ENCODE results near the gene CTNND2.
"Not testable (repeated sequence)": the region's sequence is repeated elsewhere in the genome, so short reads cannot be mapped to it uniquely, and the experiment has no call there.

The CTNND2 gene

DNA sequence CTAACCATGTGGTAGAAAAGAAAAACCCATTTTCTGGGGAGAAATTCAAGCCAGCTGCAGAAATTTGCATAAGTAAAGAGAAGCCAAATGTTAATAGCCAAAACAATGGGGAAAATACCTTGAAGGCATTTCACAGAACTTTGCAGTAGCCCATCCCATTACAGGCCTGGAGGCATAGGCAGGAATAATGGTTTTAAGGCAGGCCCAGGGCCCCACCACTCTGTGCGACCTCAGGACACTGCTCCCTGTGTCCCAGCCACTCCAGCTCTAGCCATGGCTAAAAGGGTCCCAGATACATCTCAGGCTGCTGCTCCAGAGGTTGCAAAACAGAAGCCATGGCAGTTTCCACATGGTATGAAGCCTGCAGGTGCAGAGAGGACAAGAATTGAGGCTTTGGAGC is 253.3 kb downstream of the CTNND2 start:
- no peak for DNase-seq

DNA sequence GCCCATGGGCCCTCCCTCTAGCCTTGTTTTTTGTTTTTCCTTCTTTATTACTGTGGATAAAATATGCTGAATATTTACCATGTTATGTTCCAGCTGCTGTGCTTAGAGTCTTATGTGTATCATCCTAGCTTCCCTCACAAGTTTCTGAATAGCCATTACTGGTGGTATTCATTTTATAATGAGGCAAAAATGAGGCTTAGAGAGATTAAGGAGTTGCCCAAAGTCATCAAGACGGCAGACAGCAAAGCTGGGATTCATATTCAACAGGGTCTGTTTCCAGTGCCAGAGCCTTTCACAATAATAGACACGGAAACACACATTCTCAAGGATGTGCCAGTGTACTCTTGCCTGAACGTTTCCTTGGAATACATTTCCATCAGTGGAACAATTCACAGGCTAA is 258.1 kb downstream of the CTNND2 start:
- DNase-seq, result no peak

DNA sequence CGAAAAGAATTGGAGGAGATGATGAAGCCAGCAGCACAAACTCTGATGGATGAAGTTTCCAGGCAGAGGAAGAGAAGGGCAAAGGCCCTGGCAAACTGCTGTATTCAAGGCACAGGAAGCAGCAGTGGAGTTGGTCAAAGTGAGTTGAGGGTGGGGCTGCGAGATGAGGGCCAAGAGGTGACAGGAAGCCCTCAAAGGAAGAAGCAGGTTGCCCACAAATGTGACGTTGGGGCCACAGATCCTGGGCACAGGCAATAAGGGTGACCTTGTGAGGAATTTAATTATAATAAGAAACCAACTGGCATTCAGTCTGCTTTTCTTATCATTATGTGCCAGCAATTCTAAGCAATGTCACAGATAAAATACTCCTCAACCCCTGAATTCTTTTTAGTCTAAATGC is 261.8 kb downstream of the CTNND2 start:
- DNase-seq, result no peak

DNA sequence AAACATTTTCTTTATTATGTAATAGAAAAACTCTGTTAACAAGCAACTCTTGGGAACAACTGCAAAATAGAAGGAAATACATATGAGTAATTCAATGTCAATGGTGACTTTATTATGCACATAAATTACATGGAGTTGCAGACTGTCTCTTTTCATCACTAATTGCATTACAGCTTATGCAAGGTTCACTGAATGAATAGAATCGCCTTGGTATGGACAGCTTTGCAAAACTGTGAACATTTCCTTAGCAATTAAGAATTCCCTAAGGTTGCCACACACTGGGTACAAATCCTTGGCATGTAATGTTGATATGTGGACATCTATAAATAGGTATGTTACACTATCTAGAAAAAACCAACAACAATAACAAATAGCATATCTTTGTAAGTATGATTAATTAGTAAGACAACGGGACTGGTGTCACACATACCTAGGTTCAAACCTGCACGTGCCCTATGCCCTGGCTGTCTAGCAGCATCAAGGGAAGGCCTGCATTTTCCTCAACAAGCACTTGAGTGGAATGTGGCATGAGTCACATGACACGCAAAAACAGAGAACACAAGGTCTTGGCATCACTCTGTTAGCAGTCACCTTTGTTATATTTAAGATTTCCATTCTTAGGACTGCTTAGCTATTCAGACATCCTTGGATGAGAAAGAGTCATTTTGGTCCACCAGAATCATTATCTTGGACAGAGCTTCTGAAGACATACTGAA is 263.9 kb downstream of the CTNND2 start:
- DNase-seq, result no peak

DNA sequence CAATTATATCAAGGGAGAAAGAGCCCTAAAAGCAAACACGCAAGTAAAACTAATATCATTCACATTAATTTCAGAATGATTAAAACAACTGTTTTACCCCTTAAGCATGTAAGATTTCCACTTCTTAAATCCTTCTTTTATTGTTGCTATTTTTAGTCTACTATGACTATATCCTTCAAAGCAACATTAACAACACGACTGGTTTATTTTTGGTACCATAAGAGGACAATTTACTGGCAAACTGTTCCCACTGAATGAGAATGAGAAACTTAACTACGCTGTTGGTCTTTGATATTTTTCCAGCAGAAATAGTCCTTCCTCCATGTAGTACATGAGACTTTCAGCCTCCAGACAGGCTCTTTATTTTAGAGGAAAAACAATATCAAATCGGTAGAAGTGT is 281.5 kb downstream of the CTNND2 start:
- DNase-seq, result no peak

DNA sequence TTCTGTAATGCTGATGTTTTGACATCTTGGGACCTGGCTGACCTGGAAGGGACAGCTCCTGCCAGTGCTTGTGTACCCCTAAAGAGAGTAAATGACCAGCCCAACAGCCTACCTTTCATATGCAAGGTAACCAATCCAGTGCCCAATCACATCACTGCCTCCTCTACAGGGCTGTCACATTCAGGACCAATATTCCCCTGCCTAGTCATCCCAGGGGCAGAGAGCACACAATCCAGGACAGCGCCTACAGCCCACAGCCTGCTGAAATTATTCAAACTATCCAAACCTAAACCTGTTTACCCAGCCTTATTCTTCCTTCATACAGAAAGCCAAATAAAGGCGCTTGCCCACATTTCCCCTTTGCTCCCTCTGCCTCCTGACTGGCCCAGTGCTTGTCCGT is 284.1 kb downstream of the CTNND2 start:
- no peak for DNase-seq

DNA sequence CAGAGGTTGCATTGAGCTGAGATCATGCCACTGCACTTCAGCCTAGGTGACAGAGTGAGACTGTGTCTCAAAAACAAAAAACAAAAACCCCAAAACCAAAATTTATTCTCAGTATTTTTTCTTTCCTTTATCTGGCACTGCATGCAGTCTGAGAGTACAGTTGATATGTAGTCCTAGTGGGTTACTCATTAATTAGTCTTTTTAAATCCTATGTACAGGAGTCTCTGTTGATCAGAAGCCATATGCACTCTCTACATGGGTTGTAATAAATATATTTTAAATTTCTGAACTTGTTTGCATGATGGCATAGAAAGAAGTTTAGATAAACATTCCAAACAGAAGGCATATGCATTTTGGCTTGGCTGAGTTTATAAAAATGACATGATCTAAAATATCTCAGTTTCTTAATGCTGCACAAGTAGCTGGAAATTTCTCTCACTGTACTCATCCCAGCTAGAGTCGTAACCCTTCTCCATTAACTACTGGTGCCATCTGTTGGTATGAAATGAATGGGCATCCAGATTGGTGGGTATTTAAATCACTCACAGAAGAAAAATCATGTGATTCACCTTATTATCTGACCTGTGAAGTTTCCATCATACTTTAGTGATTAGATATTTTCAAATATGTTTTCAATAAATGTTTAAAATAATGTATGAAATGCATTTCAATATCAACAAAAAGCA is 284.8 kb downstream of the CTNND2 start:
- no peak for DNase-seq

DNA sequence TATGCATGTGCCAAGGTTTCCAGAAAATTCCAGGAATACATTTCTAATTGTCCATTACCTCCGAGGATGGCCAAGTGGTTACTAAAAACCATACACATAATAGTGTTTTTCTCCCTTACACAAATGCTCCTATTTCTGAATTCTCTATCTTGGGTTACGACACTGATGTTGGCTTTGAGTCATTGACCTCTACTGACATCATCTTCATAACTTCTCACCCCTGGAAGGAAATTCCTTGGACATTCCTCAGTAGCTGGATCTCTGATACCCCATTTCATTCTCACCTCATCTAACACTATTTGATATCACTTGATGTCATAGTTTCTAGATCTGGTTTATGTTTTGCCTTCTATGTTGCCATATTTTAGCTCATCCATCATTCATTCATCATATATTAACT is 287.2 kb downstream of the CTNND2 start:
- DNase-seq, result no peak

DNA sequence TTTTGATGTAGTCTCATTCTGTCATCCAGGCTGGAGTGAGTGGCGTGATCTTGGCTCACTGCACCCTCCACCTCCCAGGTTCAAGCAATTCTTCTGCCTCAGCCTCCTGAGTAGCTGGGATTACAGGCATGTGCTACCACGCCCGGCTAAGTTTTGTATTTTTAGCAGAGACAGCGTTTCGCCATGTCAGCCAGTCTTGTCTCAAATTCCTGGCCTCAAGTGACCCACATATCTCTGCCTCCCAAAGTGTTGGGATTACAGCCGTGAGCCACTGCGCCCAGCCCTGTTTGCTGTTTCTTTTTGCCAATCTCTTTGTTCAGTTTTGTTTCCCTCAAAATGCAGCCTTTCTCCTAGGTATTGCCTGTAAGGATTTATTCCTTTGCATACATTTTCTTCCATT is 287.6 kb downstream of the CTNND2 start:
- DNase-seq, result not testable (repeated sequence)

DNA sequence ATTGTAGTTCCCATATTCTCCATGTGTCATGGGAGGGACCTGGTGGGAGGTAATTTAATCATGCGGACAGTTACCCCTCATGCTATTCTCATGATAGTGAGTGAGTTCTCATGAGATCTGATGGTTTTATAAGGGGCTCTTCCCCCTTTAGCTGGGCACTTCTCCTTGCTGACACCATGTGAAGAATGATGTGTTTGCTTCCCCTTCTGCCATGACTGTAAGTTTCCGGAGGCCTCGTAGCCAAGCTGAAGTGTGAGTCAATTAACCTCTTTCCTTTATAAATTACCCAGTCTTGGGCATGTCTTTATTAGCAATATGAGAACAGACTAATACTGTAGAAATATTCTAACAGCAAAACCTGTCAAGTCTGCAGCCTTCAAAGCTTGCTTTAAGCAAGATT is 293.2 kb downstream of the CTNND2 start:
- DNase-seq, result no peak

DNA sequence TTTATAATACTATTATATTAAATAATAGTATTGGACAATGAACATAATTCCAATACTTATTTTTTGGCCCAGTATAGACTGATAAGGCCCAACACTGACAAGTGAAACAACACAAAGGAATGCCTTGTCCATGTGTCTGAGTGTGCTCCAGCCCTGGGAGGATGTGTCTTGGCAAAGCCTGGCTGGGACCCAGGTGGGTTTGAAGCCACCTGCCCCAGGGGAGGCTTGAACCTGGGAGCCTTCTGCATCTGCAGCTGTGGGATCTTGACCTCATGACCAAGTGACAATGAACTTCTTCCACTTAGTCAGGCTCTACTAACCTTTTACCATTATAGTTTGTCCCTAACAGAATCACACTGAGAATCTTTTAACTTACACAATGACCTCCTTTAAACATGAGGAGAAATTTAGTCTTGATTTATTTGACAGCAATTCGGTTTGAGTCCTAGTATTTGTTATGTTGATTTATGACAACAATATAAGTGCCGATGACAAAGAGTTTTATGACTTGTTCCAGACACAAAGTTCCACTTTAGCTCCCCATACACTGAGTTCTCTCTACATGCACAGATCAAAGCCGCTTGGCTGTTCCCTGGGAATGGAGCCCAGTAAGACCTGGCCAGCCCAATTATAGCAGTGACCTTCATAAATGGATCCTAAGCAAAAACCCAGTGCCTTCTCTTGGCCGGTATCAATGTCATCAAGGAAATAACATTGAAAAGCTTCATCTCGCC is 294.5 kb downstream of the CTNND2 start:
- DNase-seq, result no peak

DNA sequence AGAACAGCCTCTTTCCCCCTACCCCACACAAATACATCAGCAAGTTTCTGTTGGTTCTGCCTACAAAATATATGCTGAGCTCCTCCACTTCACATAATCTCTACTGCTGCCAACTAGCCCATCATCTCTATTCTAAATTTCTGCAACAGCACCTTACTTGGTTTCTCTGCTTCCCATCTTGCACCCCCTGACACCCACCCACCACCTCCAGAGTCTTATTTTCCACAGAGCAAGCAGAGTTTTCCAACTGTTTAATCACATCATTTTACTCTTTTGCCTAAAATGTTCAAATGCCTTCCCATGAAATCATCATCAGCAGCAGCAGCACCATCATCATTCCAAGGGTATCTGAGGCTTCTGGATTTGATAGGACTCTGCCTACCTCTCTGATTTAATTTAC is 295.7 kb downstream of the CTNND2 start:
- no peak for DNase-seq

DNA sequence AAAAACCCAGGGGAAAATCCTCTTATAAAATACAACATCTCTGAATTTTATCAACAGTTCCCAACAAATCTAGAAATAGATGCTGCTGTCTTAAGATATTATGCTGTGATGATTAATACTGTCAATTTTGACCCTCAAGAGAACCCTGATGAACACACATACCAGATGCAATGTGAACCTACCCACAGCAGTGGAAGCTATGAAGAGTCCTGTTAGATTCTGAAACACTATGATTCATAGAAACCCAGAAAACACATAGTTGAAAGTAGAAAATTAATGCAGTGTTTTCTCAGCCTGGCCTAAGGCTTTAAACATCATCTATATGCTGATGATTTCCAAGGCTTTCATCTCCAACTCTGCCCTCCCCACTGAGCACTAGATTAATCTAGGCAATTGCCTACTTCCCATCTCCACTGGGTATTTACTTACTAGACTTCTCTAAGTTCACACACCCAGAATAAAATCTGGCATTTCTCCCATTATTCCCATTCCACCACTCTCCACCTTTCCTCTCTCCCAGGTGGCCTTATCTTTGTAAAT is 296.2 kb downstream of the CTNND2 start:
- DNase-seq, result no peak

DNA sequence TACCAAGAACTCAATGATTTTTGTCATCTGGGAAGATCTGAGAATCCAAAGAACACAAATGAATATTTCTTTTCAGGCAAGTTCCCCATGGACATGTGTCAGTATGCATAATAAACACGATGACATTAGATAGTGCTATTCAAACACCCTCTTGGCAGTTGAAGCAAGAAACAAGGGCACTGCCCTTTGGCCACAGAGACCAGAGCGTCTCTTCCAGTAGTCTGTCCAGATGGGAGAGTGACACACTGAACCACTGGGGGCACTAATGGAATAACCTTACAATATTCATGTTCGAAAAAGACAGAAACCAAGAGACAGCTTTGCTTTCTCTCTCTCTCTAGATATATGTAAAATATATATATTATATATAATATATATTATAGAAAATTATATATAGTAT is 301.9 kb downstream of the CTNND2 start:
- DNase-seq, result no peak

DNA sequence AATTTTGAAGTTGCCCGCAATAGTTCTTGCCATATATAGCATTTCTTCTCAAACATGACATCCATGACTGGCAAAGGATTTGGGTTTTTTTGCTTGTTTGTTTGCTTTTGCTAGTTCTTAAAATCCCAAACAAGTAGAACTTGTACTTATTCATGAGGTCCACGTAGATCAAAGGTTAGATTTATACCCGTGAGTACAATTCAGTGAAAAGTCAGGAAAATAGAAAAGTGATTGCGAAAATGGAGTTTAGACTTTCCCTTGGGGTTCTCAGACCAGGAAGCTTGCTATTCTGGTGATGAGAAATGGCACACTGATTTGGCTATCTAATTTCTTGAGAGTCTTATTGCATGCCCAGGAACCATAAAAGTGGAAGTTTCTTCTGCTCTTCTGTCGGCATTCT is 304.7 kb downstream of the CTNND2 start:
- no peak for DNase-seq

DNA sequence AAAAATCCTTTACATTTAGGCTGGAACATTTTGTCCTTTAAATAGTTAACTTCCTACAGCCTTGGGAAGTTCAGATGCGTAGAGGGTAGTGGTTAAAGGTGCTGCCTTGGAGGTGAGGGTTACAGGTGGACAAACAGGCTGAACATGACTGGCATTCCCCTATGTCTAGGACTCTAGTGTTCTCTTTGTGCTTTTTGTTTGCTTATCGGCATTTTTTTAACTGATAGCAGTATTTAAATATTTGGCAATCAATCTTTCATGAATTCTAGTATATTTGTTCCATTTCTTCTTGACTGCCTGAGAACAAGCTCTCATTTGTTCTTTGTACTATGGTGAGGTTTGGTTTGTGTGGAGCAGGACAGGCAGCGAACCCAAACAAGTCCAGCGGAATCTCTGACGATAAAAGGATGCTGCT is 307.6 kb downstream of the CTNND2 start:
- no peak for DNase-seq

DNA sequence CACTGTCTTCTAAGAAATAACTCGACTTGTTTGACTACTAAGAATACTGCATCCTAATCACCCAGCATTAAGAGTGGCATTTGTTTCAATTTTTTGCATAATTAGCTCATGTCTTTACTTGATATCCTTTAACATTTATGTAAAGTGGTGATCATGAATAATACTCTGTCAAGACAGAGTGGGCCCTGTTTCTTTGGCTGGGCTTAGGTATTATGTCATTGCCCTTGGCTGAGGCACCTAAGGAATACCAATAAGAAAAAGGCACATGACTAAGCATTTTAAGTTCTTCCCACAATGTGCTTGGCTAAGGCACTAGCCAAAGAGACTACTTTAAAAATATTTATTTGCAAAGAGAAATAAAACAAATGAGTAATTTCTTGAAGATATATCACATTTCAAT is 308.1 kb downstream of the CTNND2 start:
- DNase-seq, result no peak

DNA sequence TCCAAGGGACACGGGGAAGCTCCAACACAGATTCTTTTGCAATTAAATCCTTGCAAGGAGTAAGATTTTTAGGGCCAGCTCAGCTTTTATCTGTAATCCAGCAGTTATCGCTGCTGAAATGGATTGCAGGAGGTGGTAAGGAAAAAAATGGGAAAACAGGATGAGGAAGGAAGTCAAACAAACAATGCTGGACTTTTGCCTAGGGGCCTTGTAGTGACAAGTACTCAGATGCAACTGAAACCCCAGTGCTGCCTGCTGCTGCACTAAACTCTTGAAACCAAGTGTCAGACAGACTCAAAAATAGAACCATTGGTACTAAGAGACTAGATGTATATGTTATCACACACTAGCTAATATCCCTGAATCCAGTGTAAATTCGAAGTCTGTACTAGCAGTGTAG is 309.2 kb downstream of the CTNND2 start:
- DNase-seq, result no peak

DNA sequence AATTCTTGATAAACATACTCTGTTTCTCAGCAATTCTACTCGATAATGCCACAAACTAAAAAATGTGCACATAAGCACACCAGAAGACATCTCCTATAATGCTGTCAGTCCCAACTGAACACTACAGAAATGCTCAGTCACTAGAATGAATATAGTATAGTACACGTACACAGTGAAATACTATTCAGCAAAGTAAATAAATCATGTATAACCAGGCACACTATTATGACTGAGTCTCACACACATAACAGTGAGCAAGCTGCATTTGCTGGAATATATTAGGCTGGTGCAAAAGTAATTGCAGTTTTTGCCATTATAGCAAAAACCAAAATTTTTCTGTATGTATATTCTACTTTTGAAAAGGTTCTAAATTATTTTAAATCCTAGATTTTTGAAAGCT is 310.2 kb downstream of the CTNND2 start:
- no peak for DNase-seq

DNA sequence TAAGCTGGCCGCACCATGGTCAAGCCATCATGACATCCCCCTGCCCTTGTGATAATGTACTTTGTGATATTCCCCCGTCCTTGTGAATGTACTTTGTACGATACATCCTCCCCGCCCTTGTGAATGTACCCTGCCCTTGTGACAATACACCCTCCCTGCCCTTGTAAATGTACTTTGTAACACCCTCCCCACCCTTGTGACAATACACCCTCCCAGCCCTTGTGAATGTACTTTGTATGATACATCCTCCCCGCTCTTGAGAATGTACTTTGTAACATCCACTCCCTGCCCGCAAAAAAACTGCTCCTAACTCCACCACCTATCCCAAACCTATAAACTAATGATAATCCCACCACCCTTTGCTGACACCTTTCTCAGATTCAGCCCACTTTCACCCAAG is 313.8 kb downstream of the CTNND2 start:
- no peak for DNase-seq

DNA sequence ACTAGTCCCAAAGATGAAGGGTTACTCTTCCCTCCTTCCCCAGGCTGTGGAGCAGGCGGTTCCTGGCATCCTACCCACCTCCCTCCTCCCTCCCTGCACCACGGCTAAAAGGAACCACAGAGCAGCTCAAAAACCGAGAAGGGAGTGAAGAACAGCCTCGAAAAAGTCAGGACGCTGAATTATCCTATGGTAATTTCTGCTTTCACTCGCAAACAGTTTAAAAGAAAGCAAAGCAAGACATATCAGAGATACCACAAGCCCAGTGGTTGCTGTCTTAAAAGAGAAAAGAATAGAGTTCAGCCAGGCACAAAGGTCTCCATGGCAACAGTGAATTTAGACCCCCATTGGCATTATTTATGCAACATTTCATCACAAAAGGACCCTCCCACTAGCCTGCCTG is 315.4 kb downstream of the CTNND2 start:
- no peak for DNase-seq

DNA sequence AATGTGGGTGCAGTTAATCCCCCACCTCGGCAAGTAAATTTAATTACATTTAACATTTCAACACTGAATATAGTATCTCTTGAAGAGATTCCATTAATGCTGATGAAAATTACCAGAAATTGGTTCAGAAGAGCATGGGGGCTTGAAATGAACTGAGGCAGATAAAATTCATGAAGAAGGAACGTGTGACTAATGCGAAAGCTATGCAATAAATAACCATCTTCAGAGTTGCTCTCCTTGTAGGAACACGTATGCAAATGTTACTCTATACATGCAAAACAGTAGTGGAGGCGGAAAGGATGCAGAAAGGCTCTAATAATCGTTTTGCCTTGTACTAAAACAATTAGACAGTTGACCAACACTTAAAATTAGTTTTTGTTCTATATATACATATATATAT is 320.2 kb downstream of the CTNND2 start:
- no peak for DNase-seq

DNA sequence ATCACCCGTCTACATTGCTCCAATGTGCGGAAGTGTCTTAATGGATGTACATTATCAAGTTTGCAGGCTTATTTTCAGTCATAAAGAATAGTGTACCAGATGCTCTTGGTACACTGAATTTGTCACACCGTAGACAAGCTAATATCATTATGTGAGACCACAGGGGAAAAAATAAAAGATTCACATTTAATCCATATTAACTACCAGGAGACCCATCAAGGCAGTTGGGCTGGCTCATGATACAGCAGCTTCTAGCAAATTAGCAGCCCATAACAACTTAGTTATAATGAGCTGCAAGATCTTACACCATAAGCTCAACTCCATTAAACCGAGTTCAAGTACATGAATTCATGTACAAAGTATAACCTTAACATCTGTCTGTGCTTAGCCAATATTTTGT is 324.9 kb downstream of the CTNND2 start:
- DNase-seq, result no peak

DNA sequence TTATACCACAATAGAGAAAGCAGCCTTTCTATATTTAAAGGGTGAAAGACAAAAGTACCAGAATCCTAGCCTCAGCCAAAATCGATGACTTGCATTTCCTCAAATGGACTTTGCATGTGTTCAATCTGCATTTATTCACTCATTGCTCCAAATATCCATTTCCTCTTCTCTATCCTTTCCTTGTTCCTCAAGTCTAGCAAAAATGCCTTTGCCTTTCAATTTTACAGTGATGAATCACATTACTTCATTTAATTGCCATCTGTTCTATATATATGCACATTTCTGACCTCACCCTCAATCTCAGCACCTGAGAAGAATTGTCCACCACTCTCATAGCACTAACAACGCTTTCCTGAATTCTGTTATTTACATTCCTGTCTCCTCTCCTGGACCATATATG is 329.5 kb downstream of the CTNND2 start:
- DNase-seq, result no peak
